ENCODE results near the gene LRTM1. TPM values are rescaled to one million over a fixed set of nuclear protein-coding genes. Genes with fewer than 3 reads are reported as not detected.

LRTM1 gene
- total RNA-seq, 4 donors from 2014 or later, result not detected

GRCh38 chr3:54915181-54915580, 12.7 kb downstream of the LRTM1 start:
- no peak overlapping the region for H3K4me3 ChIP-seq
- no peaks in the 10 kb centered on the region for H3K4me1 ChIP-seq
- peaks cover 0 to 7% (median 0%) of the 10 kb centered on the region in 4 donors for H3K9me3 ChIP-seq
- no peak overlapping the region for H3K27ac ChIP-seq (replicated peaks in 1 of 4)
- H3K27me3 ChIP-seq, result no peaks in the 10 kb centered on the region
- no peak for DNase-seq (ENCODE audit: extremely low spot score)
- TF ChIP-seq POLR2AphosphoS5 (IDR thresholded peaks at IDR 0.05), result no peak
- no peak for TF ChIP-seq CTCF (IDR thresholded peaks at IDR 0.05)
- no peak for TF ChIP-seq POLR2A (IDR thresholded peaks at IDR 0.05; ENCODE audit: low read depth)
- no peak for TF ChIP-seq EP300 (IDR thresholded peaks at IDR 0.05)
- intact Hi-C loops (cut with DNase I), result no loop called here
- WGBS, result 36% methylated on average over 4 of the region's 4 CpGs
- no peaks in the 10 kb centered on the region for H3K36me3 ChIP-seq

- Histone ChIP-seq H3K4me3 (no peak overlapping the region), H3K36me3 (no peaks in the 10 kb centered on the region), H3K9me3 (peaks cover 0 to 7% (median 0%) of the 10 kb centered on the region in 4 donors), H3K27me3 (no peaks in the 10 kb centered on the region), H3K27ac (replicated peaks in 1 of 4) (no peak overlapping the region), H3K4me1 (no peaks in the 10 kb centered on the region)
- TF ChIP-seq POLR2A (IDR thresholded peaks at IDR 0.05; ENCODE audit: low read depth) (no peak), CTCF (IDR thresholded peaks at IDR 0.05) (no peak), EP300 (IDR thresholded peaks at IDR 0.05) (no peak), POLR2AphosphoS5 (IDR thresholded peaks at IDR 0.05) (no peak)
- DNase-seq (ENCODE audit: extremely low spot score), result no peak
- intact Hi-C loops (cut with DNase I), result no loop called here
- WGBS, result 78% methylated on average over 2 of the region's 2 CpGs
Observed at GRCh38 chr3:54914180-54914579, 13.7 kb downstream of the LRTM1 start.

- no peak for DNase-seq (ENCODE audit: extremely low spot score)
- no peak overlapping the region for H3K4me3 ChIP-seq
- peaks cover 0 to 7% (median 0%) of the 10 kb centered on the region in 4 donors for H3K9me3 ChIP-seq
- WGBS, result 79% methylated on average over 2 of the region's 2 CpGs
- H3K27ac ChIP-seq (replicated peaks in 1 of 4), result no peak overlapping the region
- no peak for TF ChIP-seq POLR2A (IDR thresholded peaks at IDR 0.05; ENCODE audit: low read depth)
- TF ChIP-seq CTCF (IDR thresholded peaks at IDR 0.05), result no peak
- no peak for TF ChIP-seq EP300 (IDR thresholded peaks at IDR 0.05)
- no peak for TF ChIP-seq POLR2AphosphoS5 (IDR thresholded peaks at IDR 0.05)
- intact Hi-C loops (cut with DNase I), result no loop called here
- H3K36me3 ChIP-seq, result no peaks in the 10 kb centered on the region
- H3K27me3 ChIP-seq, result no peaks in the 10 kb centered on the region
- H3K4me1 ChIP-seq, result peaks cover 5 to 33% (median 17%) of the 10 kb centered on the region in 4 donors
Observed at GRCh38 chr3:54909191-54909590, 18.7 kb downstream of the LRTM1 start.

- no peaks in the 10 kb centered on the region for H3K36me3 ChIP-seq
- no peak overlapping the region for H3K27ac ChIP-seq (replicated peaks in 1 of 4)
- intact Hi-C loops (cut with DNase I), result no loop called here
- no peak for DNase-seq (ENCODE audit: extremely low spot score)
- TF ChIP-seq POLR2A (IDR thresholded peaks at IDR 0.05; ENCODE audit: low read depth) (no peak), CTCF (IDR thresholded peaks at IDR 0.05) (no peak), EP300 (IDR thresholded peaks at IDR 0.05) (no peak), POLR2AphosphoS5 (IDR thresholded peaks at IDR 0.05) (no peak)
- H3K27me3 ChIP-seq, result no peaks in the 10 kb centered on the region
- H3K4me1 ChIP-seq, result peaks cover 8 to 46% (median 28%) of the 10 kb centered on the region in 4 donors
- no peak overlapping the region for H3K4me3 ChIP-seq
- H3K9me3 ChIP-seq, result peaks cover 0 to 1% (median 0%) of the 10 kb centered on the region in 4 donors
- 90% methylated on average over 2 of the region's 2 CpGs for WGBS
Observed at GRCh38 chr3:54906763-54907162, 21.1 kb downstream of the LRTM1 start.

- peak overlapping the region in 1 of 4 donors; percentile 36 for H3K27ac ChIP-seq (replicated peaks in 1 of 4)
Observed at GRCh38 chr3:54905920-54906319, 21.9 kb downstream of the LRTM1 start.

More at GRCh38 chr3:54905920-54906319, 21.9 kb downstream of the LRTM1 start:
- Histone ChIP-seq H3K9me3 (no peaks in the 10 kb centered on the region), H3K36me3 (no peaks in the 10 kb centered on the region), H3K4me1 (peaks cover 17 to 54% (median 36%) of the 10 kb centered on the region in 4 donors), H3K27me3 (no peaks in the 10 kb centered on the region), H3K4me3 (no peak overlapping the region)
- intact Hi-C loops (cut with DNase I), result no loop called here
- DNase-seq (ENCODE audit: extremely low spot score), result no peak
- WGBS, result 100% methylated on average over 3 of the region's 3 CpGs
- TF ChIP-seq CTCF (IDR thresholded peaks at IDR 0.05) (no peak), POLR2A (IDR thresholded peaks at IDR 0.05; ENCODE audit: low read depth) (no peak), POLR2AphosphoS5 (IDR thresholded peaks at IDR 0.05) (no peak), EP300 (IDR thresholded peaks at IDR 0.05) (no peak)

Data from esophagus muscularis mucosa (tissue), 4 donors.